Measurements from ENCODE around the gene LAMA5. TPM values are rescaled to one million over a fixed set of nuclear protein-coding genes. Genes with fewer than 3 reads are reported as not detected.

The LAMA5 gene
- total and polyA plus RNA-seq, 2 experiments from 2014 or later = 201 to 298 TPM

- TF ChIP-seq, protein P1, sequence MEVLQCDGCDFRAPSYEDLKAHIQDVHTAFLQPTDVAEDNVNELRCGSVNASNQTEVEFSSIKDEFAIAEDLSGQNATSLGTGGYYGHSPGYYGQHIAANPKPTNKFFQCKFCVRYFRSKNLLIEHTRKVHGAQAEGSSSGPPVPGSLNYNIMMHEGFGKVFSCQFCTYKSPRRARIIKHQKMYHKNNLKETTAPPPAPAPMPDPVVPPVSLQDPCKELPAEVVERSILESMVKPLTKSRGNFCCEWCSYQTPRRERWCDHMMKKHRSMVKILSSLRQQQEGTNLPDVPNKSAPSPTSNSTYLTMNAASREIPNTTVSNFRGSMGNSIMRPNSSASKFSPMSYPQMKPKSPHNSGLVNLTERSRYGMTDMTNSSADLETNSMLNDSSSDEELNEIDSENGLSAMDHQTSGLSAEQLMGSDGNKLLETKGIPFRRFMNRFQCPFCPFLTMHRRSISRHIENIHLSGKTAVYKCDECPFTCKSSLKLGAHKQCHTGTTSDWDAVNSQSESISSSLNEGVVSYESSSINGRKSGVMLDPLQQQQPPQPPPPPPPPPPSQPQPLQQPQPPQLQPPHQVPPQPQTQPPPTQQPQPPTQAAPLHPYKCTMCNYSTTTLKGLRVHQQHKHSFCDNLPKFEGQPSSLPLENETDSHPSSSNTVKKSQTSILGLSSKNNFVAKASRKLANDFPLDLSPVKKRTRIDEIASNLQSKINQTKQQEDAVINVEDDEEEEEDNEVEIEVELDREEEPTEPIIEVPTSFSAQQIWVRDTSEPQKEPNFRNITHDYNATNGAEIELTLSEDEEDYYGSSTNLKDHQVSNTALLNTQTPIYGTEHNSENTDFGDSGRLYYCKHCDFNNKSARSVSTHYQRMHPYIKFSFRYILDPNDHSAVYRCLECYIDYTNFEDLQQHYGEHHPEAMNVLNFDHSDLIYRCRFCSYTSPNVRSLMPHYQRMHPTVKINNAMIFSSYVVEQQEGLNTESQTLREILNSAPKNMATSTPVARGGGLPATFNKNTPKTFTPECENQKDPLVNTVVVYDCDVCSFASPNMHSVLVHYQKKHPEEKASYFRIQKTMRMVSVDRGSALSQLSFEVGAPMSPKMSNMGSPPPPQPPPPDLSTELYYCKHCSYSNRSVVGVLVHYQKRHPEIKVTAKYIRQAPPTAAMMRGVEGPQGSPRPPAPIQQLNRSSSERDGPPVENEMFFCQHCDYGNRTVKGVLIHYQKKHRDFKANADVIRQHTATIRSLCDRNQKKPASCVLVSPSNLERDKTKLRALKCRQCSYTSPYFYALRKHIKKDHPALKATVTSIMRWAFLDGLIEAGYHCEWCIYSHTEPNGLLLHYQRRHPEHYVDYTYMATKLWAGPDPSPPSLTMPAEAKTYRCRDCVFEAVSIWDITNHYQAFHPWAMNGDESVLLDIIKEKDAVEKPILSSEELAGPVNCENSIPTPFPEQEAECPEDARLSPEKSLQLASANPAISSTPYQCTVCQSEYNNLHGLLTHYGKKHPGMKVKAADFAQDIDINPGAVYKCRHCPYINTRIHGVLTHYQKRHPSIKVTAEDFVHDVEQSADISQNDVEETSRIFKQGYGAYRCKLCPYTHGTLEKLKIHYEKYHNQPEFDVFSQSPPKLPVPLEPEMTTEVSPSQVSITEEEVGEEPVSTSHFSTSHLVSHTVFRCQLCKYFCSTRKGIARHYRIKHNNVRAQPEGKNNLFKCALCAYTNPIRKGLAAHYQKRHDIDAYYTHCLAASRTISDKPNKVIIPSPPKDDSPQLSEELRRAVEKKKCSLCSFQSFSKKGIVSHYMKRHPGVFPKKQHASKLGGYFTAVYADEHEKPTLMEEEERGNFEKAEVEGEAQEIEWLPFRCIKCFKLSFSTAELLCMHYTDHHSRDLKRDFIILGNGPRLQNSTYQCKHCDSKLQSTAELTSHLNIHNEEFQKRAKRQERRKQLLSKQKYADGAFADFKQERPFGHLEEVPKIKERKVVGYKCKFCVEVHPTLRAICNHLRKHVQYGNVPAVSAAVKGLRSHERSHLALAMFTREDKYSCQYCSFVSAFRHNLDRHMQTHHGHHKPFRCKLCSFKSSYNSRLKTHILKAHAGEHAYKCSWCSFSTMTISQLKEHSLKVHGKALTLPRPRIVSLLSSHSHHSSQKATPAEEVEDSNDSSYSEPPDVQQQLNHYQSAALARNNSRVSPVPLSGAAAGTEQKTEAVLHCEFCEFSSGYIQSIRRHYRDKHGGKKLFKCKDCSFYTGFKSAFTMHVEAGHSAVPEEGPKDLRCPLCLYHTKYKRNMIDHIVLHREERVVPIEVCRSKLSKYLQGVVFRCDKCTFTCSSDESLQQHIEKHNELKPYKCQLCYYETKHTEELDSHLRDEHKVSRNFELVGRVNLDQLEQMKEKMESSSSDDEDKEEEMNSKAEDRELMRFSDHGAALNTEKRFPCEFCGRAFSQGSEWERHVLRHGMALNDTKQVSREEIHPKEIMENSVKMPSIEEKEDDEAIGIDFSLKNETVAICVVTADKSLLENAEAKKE (CRISPR knock-in tag; IDR thresholded peaks at IDR 0.05) = no peak
- no peak for TF ChIP-seq ZNF114 (CRISPR knock-in tag; IDR thresholded peaks at IDR 0.05)
- TF ChIP-seq POLR2AphosphoS5 (IDR thresholded peaks at IDR 0.05; ENCODE audit: low read depth) = no peak
- no peak for TF ChIP-seq NANOG (IDR thresholded peaks at IDR 0.05; ENCODE audit: borderline replicate concordance)
- TF ChIP-seq, protein P2, sequence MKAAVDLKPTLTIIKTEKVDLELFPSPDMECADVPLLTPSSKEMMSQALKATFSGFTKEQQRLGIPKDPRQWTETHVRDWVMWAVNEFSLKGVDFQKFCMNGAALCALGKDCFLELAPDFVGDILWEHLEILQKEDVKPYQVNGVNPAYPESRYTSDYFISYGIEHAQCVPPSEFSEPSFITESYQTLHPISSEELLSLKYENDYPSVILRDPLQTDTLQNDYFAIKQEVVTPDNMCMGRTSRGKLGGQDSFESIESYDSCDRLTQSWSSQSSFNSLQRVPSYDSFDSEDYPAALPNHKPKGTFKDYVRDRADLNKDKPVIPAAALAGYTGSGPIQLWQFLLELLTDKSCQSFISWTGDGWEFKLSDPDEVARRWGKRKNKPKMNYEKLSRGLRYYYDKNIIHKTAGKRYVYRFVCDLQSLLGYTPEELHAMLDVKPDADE (IDR thresholded peaks at IDR 0.05) = no peak
Measured at GRCh38 chr20:62360854-62361798, 6.0 kb downstream of the LAMA5 start (continued).

DNA sequence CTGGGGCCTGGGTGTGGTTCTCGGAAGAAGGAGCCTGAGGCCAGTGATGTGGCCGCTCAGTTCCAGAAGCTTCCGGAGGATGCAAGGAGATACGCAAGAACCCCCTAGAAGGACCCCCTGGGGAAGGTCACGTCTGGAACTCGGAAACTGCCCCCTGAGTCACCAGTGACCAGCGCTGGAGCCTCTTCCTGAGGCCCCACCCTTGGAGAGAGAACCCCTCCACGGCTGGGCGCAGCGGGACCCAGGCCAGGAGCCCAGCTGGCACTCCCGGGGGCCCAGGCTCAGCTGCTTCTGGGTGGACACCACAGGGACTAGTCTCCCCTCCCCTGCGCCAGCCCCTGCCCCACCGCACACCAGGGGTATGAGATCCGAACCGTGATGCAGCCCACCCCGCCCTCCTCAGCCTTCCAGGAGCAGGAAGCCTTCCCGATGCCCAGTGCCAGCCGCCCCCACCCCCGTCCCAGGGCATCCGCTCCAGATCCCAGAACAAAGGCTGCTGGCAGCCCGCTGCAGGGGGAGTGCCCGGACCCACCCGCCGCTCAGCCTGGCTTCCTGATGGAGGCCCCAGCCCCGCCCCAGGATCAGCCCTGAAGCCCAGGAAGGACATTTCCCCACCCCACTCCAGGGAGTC lies 7.5 kb downstream of the LAMA5 start:
- H3K79me2 ChIP-seq (replicated peaks; ENCODE audit: insufficient read depth) = peaks cover 92% of the 10 kb centered on the region
- peaks cover 16% of the 10 kb centered on the region for H3F3A ChIP-seq (replicated peaks; ENCODE audit: low read depth)
- DNase-seq (ENCODE audit: low spot score) (no peak), ATAC-seq (no peak)
- Mint-ChIP-seq H3K4me3 (no peak overlapping the region), H3K27me3 (ENCODE audit: insufficient read depth, low read depth, poor library complexity) (peaks cover 18% of the 10 kb centered on the region), H3K36me3 (ENCODE audit: low read depth) (peaks cover 3% of the 10 kb centered on the region; the same call in 1 of the 3 replicates), H3K27ac (no peak overlapping the region), H3K4me1 (peaks cover 46% of the 10 kb centered on the region), H3K9me3 (no peaks in the 10 kb centered on the region)
- no peaks in the 10 kb centered on the region for H3K27me3 ChIP-seq (ENCODE audit: insufficient read depth)
- no peak overlapping the region for H3K4me2 ChIP-seq
- peaks cover 56% of the 10 kb centered on the region for H3K4me1 ChIP-seq (ENCODE audit: insufficient read depth)
- peaks cover 12% of the 10 kb centered on the region for H4K20me1 ChIP-seq (replicated peaks; ENCODE audit: insufficient read depth)
- H3K4me3 ChIP-seq = no peak overlapping the region
- H3K9me2 ChIP-seq (ENCODE audit: insufficient read depth) = no peaks in the 10 kb centered on the region
- H3K36me3 ChIP-seq (ENCODE audit: insufficient read depth) = no peaks in the 10 kb centered on the region
- H2AFZ ChIP-seq = no peak overlapping the region
- H3K27ac ChIP-seq (ENCODE audit: low read depth) = peak overlapping the region; percentile 63; the same call in 1 of the 2 replicates
- no peak for TF ChIP-seq CREB1 (CRISPR knock-in tag; IDR thresholded peaks at IDR 0.05; ENCODE audit: low read depth)
- no peak for TF ChIP-seq ZNF114 (CRISPR knock-in tag; IDR thresholded peaks at IDR 0.05)
- no peak for TF ChIP-seq POLR2AphosphoS5 (IDR thresholded peaks at IDR 0.05; ENCODE audit: low read depth)
- no peak for TF ChIP-seq REST (IDR thresholded peaks at IDR 0.05; ENCODE audit: unreplicated experiment)
- TF ChIP-seq ZNF331 (CRISPR knock-in tag; IDR thresholded peaks at IDR 0.05; ENCODE audit: low read depth) = no peak

Data from GM23338 (cell line).